ENCODE results near the gene REEP1.

The REEP1 gene

DNA sequence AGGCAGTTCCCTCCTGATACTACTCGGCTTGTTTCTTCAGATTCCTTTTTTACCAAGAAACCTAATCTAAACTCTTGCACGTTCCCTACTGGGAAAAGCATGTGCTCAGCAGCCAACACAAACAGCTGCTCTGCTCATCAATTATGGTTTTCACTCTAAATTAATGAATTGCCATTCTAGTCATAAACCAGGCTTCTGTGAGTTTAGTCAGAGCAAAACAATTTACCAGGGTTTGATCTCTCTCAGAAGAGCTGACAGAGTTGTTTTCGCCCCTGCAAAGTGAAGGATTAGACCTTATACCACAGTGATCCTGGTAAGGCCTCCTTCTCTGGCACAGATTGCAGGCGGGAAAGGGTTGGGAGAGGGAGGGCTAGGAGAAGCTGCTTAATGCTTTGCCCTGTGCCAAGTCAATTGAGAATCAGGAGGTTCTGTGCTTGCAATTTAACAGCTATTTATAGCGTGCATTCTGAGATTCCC, 57.2 kb downstream of the REEP1 start:
- H3K27ac ChIP-seq = no peak overlapping the region
- TF ChIP-seq, protein P1, sequence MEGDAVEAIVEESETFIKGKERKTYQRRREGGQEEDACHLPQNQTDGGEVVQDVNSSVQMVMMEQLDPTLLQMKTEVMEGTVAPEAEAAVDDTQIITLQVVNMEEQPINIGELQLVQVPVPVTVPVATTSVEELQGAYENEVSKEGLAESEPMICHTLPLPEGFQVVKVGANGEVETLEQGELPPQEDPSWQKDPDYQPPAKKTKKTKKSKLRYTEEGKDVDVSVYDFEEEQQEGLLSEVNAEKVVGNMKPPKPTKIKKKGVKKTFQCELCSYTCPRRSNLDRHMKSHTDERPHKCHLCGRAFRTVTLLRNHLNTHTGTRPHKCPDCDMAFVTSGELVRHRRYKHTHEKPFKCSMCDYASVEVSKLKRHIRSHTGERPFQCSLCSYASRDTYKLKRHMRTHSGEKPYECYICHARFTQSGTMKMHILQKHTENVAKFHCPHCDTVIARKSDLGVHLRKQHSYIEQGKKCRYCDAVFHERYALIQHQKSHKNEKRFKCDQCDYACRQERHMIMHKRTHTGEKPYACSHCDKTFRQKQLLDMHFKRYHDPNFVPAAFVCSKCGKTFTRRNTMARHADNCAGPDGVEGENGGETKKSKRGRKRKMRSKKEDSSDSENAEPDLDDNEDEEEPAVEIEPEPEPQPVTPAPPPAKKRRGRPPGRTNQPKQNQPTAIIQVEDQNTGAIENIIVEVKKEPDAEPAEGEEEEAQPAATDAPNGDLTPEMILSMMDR (conservative IDR thresholded peaks at IDR 0.05) = no peak

DNA sequence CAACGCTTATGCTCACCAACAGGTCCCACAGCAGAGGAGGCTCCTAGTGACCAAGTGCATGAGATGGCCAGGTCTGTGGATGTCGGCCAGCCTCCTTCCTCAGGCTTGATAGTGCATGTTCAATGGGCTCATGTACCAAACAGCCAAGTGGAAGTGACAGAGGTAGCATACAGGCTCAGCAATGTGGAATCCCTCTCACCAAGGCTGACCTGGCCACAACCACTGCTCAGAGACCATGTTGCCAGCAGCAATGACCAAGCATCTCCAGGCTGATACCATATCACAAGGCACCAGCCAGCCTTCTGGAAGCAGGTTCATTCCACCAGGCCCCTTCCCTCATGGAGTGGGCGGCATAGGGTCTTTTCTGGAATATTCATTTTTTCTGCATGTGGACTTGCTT, 61.5 kb downstream of the REEP1 start:
- H3K27ac ChIP-seq = no peak overlapping the region
- TF ChIP-seq, protein P1 (conservative IDR thresholded peaks at IDR 0.05) = no peak

DNA sequence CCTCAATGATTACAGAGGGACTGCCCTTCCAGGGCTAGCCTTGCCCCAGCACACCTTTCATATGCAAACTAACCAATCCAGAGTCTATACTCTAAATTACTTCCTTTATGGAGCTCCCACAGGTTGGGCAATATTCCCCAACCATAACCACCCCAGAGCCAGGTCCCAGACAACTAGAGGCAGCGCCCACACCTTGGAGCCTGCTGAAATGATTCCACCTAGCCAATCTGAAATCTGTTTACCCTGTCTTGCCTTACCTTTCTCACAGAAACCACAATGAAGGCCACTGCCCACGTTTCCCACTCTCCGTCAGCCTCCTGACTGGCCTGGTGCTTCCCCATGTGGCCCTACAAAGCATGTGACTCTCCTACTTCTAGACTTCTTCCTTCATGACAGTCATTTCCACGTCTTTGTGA, 62.0 kb downstream of the REEP1 start:
- TF ChIP-seq, protein P1 (conservative IDR thresholded peaks at IDR 0.05) = no peak
- peak overlapping the region; percentile 46 for H3K27ac ChIP-seq

DNA sequence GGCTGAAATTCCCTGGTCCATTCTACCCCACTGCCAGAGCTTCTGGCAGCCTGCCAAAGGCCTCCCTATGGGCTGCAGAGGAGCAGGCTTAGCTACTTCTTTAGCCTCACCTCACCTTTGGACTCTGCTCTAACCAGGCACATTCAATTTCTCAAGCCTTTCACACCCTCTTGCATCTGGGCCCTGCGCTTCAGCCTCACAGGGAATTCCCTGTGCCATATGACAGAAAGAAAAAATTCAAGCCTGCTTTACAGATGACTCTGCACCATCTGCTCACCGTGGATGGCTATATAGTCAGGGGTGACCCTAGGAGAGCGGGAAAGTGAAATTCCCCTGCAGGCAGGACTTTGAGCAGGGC, 62.5 kb downstream of the REEP1 start:
- peak overlapping the region; percentile 46 for H3K27ac ChIP-seq
- TF ChIP-seq, protein P1 (conservative IDR thresholded peaks at IDR 0.05) = no peak

DNA sequence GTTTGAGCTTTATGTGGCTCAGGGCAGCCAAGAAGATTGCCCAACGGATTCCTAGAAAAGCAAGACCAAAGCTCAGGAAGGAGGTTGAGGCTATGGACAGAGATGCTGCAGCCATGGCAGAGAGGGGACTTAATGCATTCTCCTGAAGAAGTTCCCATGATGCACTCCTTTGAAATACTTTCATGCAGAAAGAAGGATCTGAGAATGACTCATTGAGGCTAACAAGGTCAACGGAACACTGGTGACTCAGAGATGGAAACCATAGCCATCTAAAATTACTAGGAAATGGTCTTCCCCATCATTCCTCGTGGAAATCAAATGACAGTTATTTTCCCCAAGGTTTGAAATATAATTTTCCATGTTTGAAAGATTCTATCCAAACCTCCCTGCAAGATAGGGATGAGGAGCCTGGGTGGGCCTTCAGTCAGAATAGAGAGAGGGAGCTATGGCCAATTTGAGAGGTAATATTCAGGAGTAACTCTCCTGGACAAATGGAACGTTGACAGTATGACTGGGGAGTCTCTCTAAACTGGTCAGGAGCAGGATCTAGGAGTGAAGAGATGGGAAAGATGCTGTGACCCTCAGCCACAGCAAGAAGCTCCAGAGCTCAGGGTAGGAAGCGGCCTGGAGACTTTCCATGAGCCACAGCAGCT, 63.0 kb downstream of the REEP1 start:
- TF ChIP-seq, protein P1 (conservative IDR thresholded peaks at IDR 0.05) = no peak
- H3K27ac ChIP-seq = peak overlapping the region; percentile 46

DNA sequence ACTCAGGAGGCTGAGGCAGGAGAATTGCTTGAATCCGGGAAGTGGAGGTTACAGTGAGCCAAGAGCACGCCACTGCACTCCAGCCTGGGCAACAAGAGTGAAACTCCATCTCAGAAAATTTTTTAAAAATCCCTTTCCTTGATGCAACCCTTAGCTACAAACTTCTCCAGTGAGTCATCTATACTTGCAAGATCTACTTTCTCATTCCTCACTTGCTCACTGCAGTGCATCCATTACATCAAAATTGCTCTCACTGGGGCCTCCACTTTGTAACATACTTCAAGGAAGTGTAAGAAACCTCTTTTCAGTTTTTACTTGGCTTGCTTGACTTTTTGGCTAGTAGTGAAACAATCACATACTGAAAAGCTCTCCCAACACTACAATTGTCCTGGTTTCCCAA, 65.3 kb downstream of the REEP1 start:
- H3K27ac ChIP-seq = no peak overlapping the region
- TF ChIP-seq, protein P1 (conservative IDR thresholded peaks at IDR 0.05) = no peak

DNA sequence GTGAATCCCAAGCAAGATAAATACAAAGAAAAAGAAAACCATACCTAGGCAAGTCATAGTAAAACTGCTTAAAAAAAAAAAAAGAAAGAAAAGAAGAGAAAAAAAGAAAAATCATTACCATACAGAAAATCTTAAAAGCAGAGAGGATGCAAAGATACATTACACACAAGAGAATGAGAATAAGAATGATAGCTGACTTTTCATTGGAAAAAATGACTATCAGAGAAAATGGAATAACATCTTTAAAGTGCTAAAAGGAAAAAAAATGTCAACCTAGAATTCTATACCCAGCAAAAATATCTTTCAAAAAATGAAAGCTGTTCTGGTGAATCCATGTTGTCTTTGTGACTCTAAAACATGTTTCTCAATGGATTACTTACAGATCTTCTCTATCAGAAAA, 66.2 kb downstream of the REEP1 start:
- no peak overlapping the region for H3K27ac ChIP-seq
- TF ChIP-seq, protein P1 (conservative IDR thresholded peaks at IDR 0.05) = no peak
